Measurements from ENCODE around the gene OTUD3. TPM values are rescaled to one million over a fixed set of nuclear protein-coding genes. Genes with fewer than 3 reads are reported as not detected.

Gene OTUD3
- total and polyA plus RNA-seq, 7 experiments from 2014 or later: 0.97 to 23.6 (median 16.0) TPM

DNA sequence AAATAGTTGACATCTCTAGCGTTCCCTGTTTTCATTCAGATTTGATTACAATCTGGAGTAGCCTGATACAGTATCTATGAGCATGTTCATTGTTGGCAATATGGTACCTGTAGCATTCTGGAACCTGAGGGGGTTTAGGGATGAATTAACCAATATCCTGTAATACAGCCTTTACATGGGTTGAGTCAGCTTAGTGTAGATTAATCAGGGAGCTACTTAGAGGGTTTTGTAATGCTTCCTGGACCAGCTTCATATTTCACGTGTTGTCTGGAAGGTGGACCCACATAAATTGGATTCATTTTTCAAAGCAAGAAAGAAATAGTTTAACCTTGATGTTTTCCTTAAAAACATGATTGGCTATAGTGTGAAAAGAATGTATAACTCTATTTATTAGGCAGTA lies 3.6 kb downstream of the OTUD3 start:
- intact Hi-C loops (cut with micrococcal nuclease): loop anchor here in 1 of 2 donors (10.0 kb wide), 1 partner anchor 749 kb away; the partner anchor contains the start of gene PINK1
- Histone ChIP-seq H3K4me1 (ENCODE audit: control insufficient read depth in 2 of 2, insufficient read depth in 2 of 2, low read length in 2 of 2) (peaks cover 15 to 23% of the 10 kb centered on the region in 2 donors), H3K36me3 (ENCODE audit: control insufficient read depth in 2 of 3, insufficient read depth in 3 of 3, low read length in 3 of 3) (peaks cover 0 to 7% (median 2%) of the 10 kb centered on the region in 3 experiments), H3K9me3 (ENCODE audit: control insufficient read depth in 2 of 3, low read length in 3 of 3) (no peaks in the 10 kb centered on the region), H3K27me3 (ENCODE audit: control insufficient read depth in 2 of 2, insufficient read depth in 2 of 2, low read length in 2 of 2) (no peaks in the 10 kb centered on the region), H3K27ac (ENCODE audit: low read depth, low read length) (no peak overlapping the region), H3K4me3 (ENCODE audit: low read length) (no peak overlapping the region)
- Mint-ChIP-seq H3K36me3 (peaks cover 0 to 5% (median 0%) of the 10 kb centered on the region in 5 donors), H3K4me1 (peaks cover 24 to 78% (median 63%) of the 10 kb centered on the region in 7 donors), H3K27me3 (peaks cover 0 to 2% (median 0%) of the 10 kb centered on the region in 5 donors), H3K9me3 (peaks cover 0 to 2% (median 0%) of the 10 kb centered on the region in 11 donors), H3K27ac (no peak overlapping the region), H3K4me3 (peak overlapping the region in 4 of 10 donors; percentile 5 to 94 (median 22))
- DNase-seq (no peak), ATAC-seq (no peak)
- CTCF ChIA-PET: no interaction called here
- POLR2A ChIA-PET: no interaction called here

DNA sequence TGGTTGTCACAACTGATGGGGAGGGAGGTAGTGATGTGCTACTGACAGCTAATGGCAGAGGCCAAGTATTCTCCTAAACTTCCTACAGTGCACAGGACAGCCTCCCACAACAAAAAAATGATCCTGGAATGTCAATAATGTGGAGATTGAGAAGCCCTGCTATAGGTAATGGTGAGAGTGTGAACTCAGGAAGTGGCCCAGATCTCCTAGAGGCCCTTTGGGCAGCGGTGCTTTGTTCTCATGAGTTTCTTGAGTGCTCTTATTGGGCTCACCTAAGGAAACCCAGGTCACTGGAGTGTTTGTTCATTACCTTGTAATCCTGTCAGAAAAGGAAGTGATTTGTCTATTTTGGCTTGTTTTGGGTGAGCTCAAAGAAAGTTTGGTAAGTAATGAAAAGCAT lies 5.9 kb downstream of the OTUD3 start:
- H3K27me3 Mint-ChIP-seq: no peaks in the 10 kb centered on the region
- no peaks in the 10 kb centered on the region for H3K9me3 ChIP-seq (ENCODE audit: control insufficient read depth in 2 of 3, low read length in 3 of 3)
- H3K9me3 Mint-ChIP-seq: no peaks in the 10 kb centered on the region
- H3K4me3 ChIP-seq (ENCODE audit: low read length): no peak overlapping the region
- H3K27ac Mint-ChIP-seq: no peak overlapping the region
- ChIA-PET POLR2A (no interaction called here), CTCF (no interaction called here)
- no peak for DNase-seq
- peaks cover 13 to 28% (median 16%) of the 10 kb centered on the region in 3 experiments for H3K36me3 ChIP-seq (ENCODE audit: control insufficient read depth in 2 of 3, insufficient read depth in 3 of 3, low read length in 3 of 3)
- intact Hi-C loops (cut with micrococcal nuclease): loop anchor here in 1 of 2 donors (10.0 kb wide), 1 partner anchor 747 kb away; the partner anchor contains the start of gene PINK1
- no peak for ATAC-seq
- H3K27me3 ChIP-seq (ENCODE audit: control insufficient read depth in 2 of 2, insufficient read depth in 2 of 2, low read length in 2 of 2): no peaks in the 10 kb centered on the region
- H3K36me3 Mint-ChIP-seq: peaks cover 11 to 23% (median 14%) of the 10 kb centered on the region in 5 donors
- H3K4me1 Mint-ChIP-seq: peaks cover 26 to 74% (median 59%) of the 10 kb centered on the region in 7 donors
- no peak overlapping the region for H3K27ac ChIP-seq (ENCODE audit: low read depth, low read length)
- no peak overlapping the region for H3K4me3 Mint-ChIP-seq
- H3K4me1 ChIP-seq (ENCODE audit: control insufficient read depth in 2 of 2, insufficient read depth in 2 of 2, low read length in 2 of 2): peaks cover 13 to 17% of the 10 kb centered on the region in 2 donors

GRCh38 chr1:19889656-19890055 lies 7.5 kb downstream of the OTUD3 start:
- no peak overlapping the region for H3K4me3 Mint-ChIP-seq
- H3K27me3 ChIP-seq (ENCODE audit: control insufficient read depth in 2 of 2, insufficient read depth in 2 of 2, low read length in 2 of 2): no peaks in the 10 kb centered on the region
- DNase-seq (no peak), ATAC-seq (no peak)
- peaks cover 18 to 59% (median 44%) of the 10 kb centered on the region in 7 donors for H3K4me1 Mint-ChIP-seq
- no peaks in the 10 kb centered on the region for H3K9me3 ChIP-seq (ENCODE audit: control insufficient read depth in 2 of 3, low read length in 3 of 3)
- peaks cover under 1 to 5% of the 10 kb centered on the region in 2 donors for H3K4me1 ChIP-seq (ENCODE audit: control insufficient read depth in 2 of 2, insufficient read depth in 2 of 2, low read length in 2 of 2)
- no peak overlapping the region for H3K4me3 ChIP-seq (ENCODE audit: low read length)
- POLR2A ChIA-PET: no interaction called here
- no peaks in the 10 kb centered on the region for H3K9me3 Mint-ChIP-seq
- peak overlapping the region in 1 of 9 donors; percentile 39 for H3K27ac Mint-ChIP-seq
- intact Hi-C loops (cut with micrococcal nuclease): loop anchor here in 1 of 2 donors (10.0 kb wide), 1 partner anchor 745 kb away; the partner anchor contains the start of gene PINK1
- no peak overlapping the region for H3K27ac ChIP-seq (ENCODE audit: low read depth, low read length)
- no peaks in the 10 kb centered on the region for H3K27me3 Mint-ChIP-seq
- CTCF ChIA-PET: no interaction called here
- peaks cover 12 to 29% (median 14%) of the 10 kb centered on the region in 5 donors for H3K36me3 Mint-ChIP-seq
- H3K36me3 ChIP-seq (ENCODE audit: control insufficient read depth in 2 of 3, insufficient read depth in 3 of 3, low read length in 3 of 3): peaks cover 13 to 43% (median 16%) of the 10 kb centered on the region in 3 experiments

- peaks cover 18 to 61% (median 23%) of the 10 kb centered on the region in 3 experiments for H3K36me3 ChIP-seq (ENCODE audit: control insufficient read depth in 2 of 3, insufficient read depth in 3 of 3, low read length in 3 of 3)
- ChIA-PET CTCF (no interaction called here), POLR2A (no interaction called here)
Measured at GRCh38 chr1:19892129-19892528, 9.9 kb downstream of the OTUD3 start.

DNA sequence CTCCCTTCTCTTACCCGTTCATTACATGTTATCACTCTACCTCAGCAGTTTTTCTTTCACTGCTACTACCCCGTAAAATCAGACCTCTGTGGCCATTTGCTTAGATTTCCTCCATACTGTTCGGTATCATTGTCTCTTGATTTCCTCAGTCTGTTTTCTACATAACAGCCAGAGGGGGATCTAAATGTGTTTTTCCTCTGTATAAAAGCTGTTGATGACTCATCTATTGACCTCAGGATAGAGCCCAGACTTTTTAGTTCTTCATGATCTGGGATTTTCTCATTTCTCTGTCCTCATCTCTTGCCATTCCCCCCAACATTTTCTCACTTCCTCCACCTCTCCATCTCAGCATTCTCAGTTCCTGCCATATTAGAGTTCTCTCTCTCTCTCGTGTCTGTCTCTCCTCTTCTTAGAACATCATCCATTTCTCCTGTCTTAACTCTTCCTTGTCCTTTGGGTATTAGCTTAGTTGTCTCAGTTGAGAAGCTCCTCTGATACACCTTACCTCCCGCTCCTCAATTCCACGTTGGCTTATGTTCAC lies 10.5 kb downstream of the OTUD3 start:
- ATAC-seq (no peak), DNase-seq (no peak)
- no peaks in the 10 kb centered on the region for H3K27me3 Mint-ChIP-seq
- H3K27ac ChIP-seq (ENCODE audit: low read depth, low read length): no peak overlapping the region
- no peaks in the 10 kb centered on the region for H3K9me3 Mint-ChIP-seq
- CTCF ChIA-PET: no interaction called here
- no peaks in the 10 kb centered on the region for H3K4me1 ChIP-seq (ENCODE audit: control insufficient read depth in 2 of 2, insufficient read depth in 2 of 2, low read length in 2 of 2)
- H3K4me1 Mint-ChIP-seq: peaks cover 11 to 33% (median 25%) of the 10 kb centered on the region in 7 donors
- peaks cover 12 to 48% (median 18%) of the 10 kb centered on the region in 5 donors for H3K36me3 Mint-ChIP-seq
- intact Hi-C loops (cut with micrococcal nuclease): no loop called here
- no peaks in the 10 kb centered on the region for H3K9me3 ChIP-seq (ENCODE audit: control insufficient read depth in 2 of 3, low read length in 3 of 3)
- peak overlapping the region in 2 of 9 donors; percentile 12 to 85 for H3K27ac Mint-ChIP-seq
- no peak overlapping the region for H3K4me3 Mint-ChIP-seq
- H3K4me3 ChIP-seq (ENCODE audit: low read length): no peak overlapping the region
- H3K27me3 ChIP-seq (ENCODE audit: control insufficient read depth in 2 of 2, insufficient read depth in 2 of 2, low read length in 2 of 2): no peaks in the 10 kb centered on the region
- POLR2A ChIA-PET: no interaction called here
- peaks cover 18 to 66% (median 23%) of the 10 kb centered on the region in 3 experiments for H3K36me3 ChIP-seq (ENCODE audit: control insufficient read depth in 2 of 3, insufficient read depth in 3 of 3, low read length in 3 of 3)

More at GRCh38 chr1:19892129-19892528, 9.9 kb downstream of the OTUD3 start:
- H3K4me3 ChIP-seq (ENCODE audit: low read length): no peak overlapping the region
- H3K27ac ChIP-seq (ENCODE audit: low read depth, low read length): no peak overlapping the region
- Mint-ChIP-seq H3K4me1 (peaks cover 11 to 38% (median 30%) of the 10 kb centered on the region in 7 donors), H3K4me3 (no peak overlapping the region), H3K27me3 (no peaks in the 10 kb centered on the region), H3K36me3 (peaks cover 12 to 43% (median 14%) of the 10 kb centered on the region in 5 donors), H3K9me3 (no peaks in the 10 kb centered on the region), H3K27ac (no peak overlapping the region)
- ATAC-seq (no peak), DNase-seq (no peak)
- intact Hi-C loops (cut with micrococcal nuclease): no loop called here
- H3K4me1 ChIP-seq (ENCODE audit: control insufficient read depth in 2 of 2, insufficient read depth in 2 of 2, low read length in 2 of 2): no peaks in the 10 kb centered on the region
- H3K9me3 ChIP-seq (ENCODE audit: control insufficient read depth in 2 of 3, low read length in 3 of 3): no peaks in the 10 kb centered on the region
- no peaks in the 10 kb centered on the region for H3K27me3 ChIP-seq (ENCODE audit: control insufficient read depth in 2 of 2, insufficient read depth in 2 of 2, low read length in 2 of 2)

DNA sequence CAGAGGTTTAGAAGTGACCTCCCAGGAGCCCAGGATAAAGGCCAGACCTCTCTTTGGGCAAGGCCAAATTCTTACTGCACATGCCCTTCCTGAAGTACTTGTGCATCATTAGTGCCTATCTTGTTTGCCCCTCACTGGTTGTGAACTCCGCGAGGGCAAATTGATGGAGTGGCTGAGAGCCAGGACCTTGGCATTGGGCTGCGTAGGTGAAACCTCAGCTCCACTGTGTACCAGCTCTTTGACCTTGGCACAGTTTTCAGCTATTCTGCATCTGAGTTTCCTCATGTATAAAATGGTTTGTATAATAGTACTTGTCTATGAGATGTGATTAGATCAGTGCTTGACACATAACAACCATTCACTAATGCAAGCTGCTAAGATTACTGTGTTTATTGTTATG lies 11.5 kb downstream of the OTUD3 start:
- no peak overlapping the region for H3K4me3 Mint-ChIP-seq
- H3K4me3 ChIP-seq (ENCODE audit: low read length): no peak overlapping the region
- H3K27me3 Mint-ChIP-seq: no peaks in the 10 kb centered on the region
- no peaks in the 10 kb centered on the region for H3K9me3 Mint-ChIP-seq
- H3K27ac Mint-ChIP-seq: peak overlapping the region in 1 of 9 donors; percentile 61
- no peaks in the 10 kb centered on the region for H3K27me3 ChIP-seq (ENCODE audit: control insufficient read depth in 2 of 2, insufficient read depth in 2 of 2, low read length in 2 of 2)
- intact Hi-C loops (cut with micrococcal nuclease): no loop called here
- peaks cover 4 to 24% (median 15%) of the 10 kb centered on the region in 7 donors for H3K4me1 Mint-ChIP-seq
- peaks cover 18 to 71% (median 23%) of the 10 kb centered on the region in 3 experiments for H3K36me3 ChIP-seq (ENCODE audit: control insufficient read depth in 2 of 3, insufficient read depth in 3 of 3, low read length in 3 of 3)
- no peak for DNase-seq
- ATAC-seq: no peak
- H3K4me1 ChIP-seq (ENCODE audit: control insufficient read depth in 2 of 2, insufficient read depth in 2 of 2, low read length in 2 of 2): no peaks in the 10 kb centered on the region
- peaks cover 12 to 44% (median 18%) of the 10 kb centered on the region in 5 donors for H3K36me3 Mint-ChIP-seq
- CTCF ChIA-PET: interaction anchor here (0.6 kb wide), 1 partner anchor 13 kb away, joined by 3 read pairs; no protein-coding TSS in a partner anchor
- POLR2A ChIA-PET: interaction anchor here (1.6 kb wide), 1 partner anchor 11 kb away, joined by 5 read pairs; the partner anchor contains the start of gene OTUD3
- no peaks in the 10 kb centered on the region for H3K9me3 ChIP-seq (ENCODE audit: control insufficient read depth in 2 of 3, low read length in 3 of 3)
- H3K27ac ChIP-seq (ENCODE audit: low read depth, low read length): no peak overlapping the region

All from naive thymus-derived CD4-positive, alpha-beta T cell (primary cell).